Placental pericyte (primary cell): ENCODE data around the gene OR2AT4. TPM values are rescaled to one million over a fixed set of nuclear protein-coding genes. Genes with fewer than 3 reads are reported as not detected.

Experiments used
- total RNA-seq: library from RNA; depleted of rRNA; stranded (reverse); fragments of >200 nt; gene quantifications from 2 replicates; pipeline ENCODE4 v1.2.3, GENCODE V29; 2012

OR2AT4 gene
- not detected in 2 replicates for total RNA-seq

GRCh38 chr11:75096456-75097172, at the start of gene OR2AT4:
Gene OR2AT4 (minus strand): TSS chr11:75096876.

Other genes with a start within 250 kb of the OR2AT4 start
- gene XRRA1, start 147.8 kb downstream of the OR2AT4 start, total RNA-seq = 17.8 and 27.1 TPM in 2 replicates
- gene SPCS2, start 147.6 kb downstream of the OR2AT4 start, total RNA-seq = 13.7 and 47.3 TPM in 2 replicates
- 2.4 and 8.2 TPM in 2 replicates for gene NEU3, start 107.9 kb downstream of the OR2AT4 start, total RNA-seq
- 0.29 and 0.66 TPM in 2 replicates for gene SLCO2B1, start 54.2 kb upstream of the OR2AT4 start, total RNA-seq
- 0.14 TPM in 1 of 2 replicates, not detected in the other for gene TPBGL, start 143.9 kb upstream of the OR2AT4 start, total RNA-seq